ENCODE data around the gene KLLN.
"Not testable (repeated sequence)": the region's sequence is repeated elsewhere in the genome, so short reads cannot be mapped to it uniquely, and the experiment has no call there.

GRCh38 chr10:87846711-87847110, 16.6 kb downstream of the KLLN start:
- TF ChIP-seq EZH2phosphoT487 (IDR thresholded peaks at IDR 0.05; ENCODE audit: insufficient read depth, low read depth); EZH2 (IDR thresholded peaks at IDR 0.05; ENCODE audit: insufficient read depth, poor library complexity, severe bottlenecking): not testable (repeated sequence)

All from GM23248 (cell line).